HepG2 (cell line): ENCODE results near the gene DNMT3B.

ENCODE experiments used
- AKNA ChIP-seq: sonication (generic); formaldehyde crosslinking; IDR thresholded peaks from 2 replicates; pipeline ENCODE4 v1.4.0; 2020; ENCODE audit warnings: missing genetic modification reagents, borderline replicate concordance
- ATF2 ChIP-seq: sonication (generic); formaldehyde crosslinking; IDR thresholded peaks from 2 replicates; pipeline ENCODE4 v1.4.0; 2020; ENCODE audit warnings: missing genetic modification reagents
- BRF2 ChIP-seq: sonication (generic); formaldehyde crosslinking; IDR thresholded peaks from 2 replicates; pipeline ENCODE4 v1.8.1; 2022; ENCODE audit warnings: mild to moderate bottlenecking, missing genetic modification reagents
- DRAP1 ChIP-seq: IDR thresholded peaks from 2 replicates; pipeline ENCODE4 v1.6.1; 2016; ENCODE audit warnings: missing genetic modification reagents, missing compliant biosample characterization
- E2F1 ChIP-seq: sonication (generic); formaldehyde crosslinking; IDR thresholded peaks from 2 replicates; pipeline ENCODE4 v1.5.0; 2020; ENCODE audit warnings: missing genetic modification reagents
- GATAD2A ChIP-seq: IDR thresholded peaks from 2 replicates; pipeline ENCODE4 v1.6.1; 2016
- HCFC1 ChIP-seq: fragments of 150-350 bp; IDR thresholded peaks from 2 replicates; pipeline ENCODE4 v1.6.1; 2014; ENCODE audit warnings: low read depth, low read length
- KDM1A ChIP-seq: IDR thresholded peaks from 2 replicates; pipeline ENCODE4 v1.6.1; 2016; ENCODE audit warnings: missing compliant biosample characterization
- NFE2L1 ChIP-seq: sonication (generic); formaldehyde crosslinking; IDR thresholded peaks from 2 replicates; pipeline ENCODE4 v1.4.0; 2020; ENCODE audit warnings: missing genetic modification reagents, mild to moderate bottlenecking, borderline replicate concordance
- POLR2A ChIP-seq, 2 experiments: IDR thresholded peaks; 2 replicates each; pipeline ENCODE4 v1.6.1; 2011; ENCODE audit warnings: low read depth in 2 of 2, low read length in 2 of 2, mild to moderate bottlenecking in 1 of 2, moderate library complexity in 1 of 2; ENCODE audit not compliant: insufficient read depth in 1 of 2
- REL ChIP-seq: sonication (generic); formaldehyde crosslinking; conservative IDR thresholded peaks from 2 replicates; pipeline ENCODE4 v1.8.0; 2022; ENCODE audit warnings: mild to moderate bottlenecking, missing genetic modification reagents, moderate library complexity
- ZFP91 ChIP-seq: sonication (generic); formaldehyde crosslinking; IDR thresholded peaks from 2 replicates; pipeline ENCODE4 v1.9.0; 2022; ENCODE audit warnings: missing genetic modification reagents, mild to moderate bottlenecking, borderline replicate concordance
- ZNF747 ChIP-seq: sonication (generic); formaldehyde crosslinking; IDR thresholded peaks from 2 replicates; pipeline ENCODE4 v1.8.1; 2023; ENCODE audit warnings: missing genetic modification reagents, mild to moderate bottlenecking, borderline replicate concordance
- ZNF816 ChIP-seq: sonication (generic); formaldehyde crosslinking; IDR thresholded peaks from 2 replicates; pipeline ENCODE4 v1.8.0; 2022; ENCODE audit warnings: missing genetic modification reagents, mild to moderate bottlenecking, borderline replicate concordance

- TF ChIP-seq ATF2 (CRISPR knock-in tag) (no peak), POLR2A (IDR thresholded peaks at IDR 0.05; ENCODE audit: insufficient read depth in 1 of 2, low read depth in 2 of 2, low read length in 2 of 2) (no peak), ZNF816 (CRISPR knock-in tag) (no peak), KDM1A (CRISPR knock-in tag) (no peak), E2F1 (CRISPR knock-in tag) (no peak), ZFP91 (CRISPR knock-in tag) (no peak), HCFC1 (no peak), AKNA (CRISPR knock-in tag) (no peak), REL (CRISPR knock-in tag) (no peak), BRF2 (no peak), NFE2L1 (no peak), ZNF747 (CRISPR knock-in tag) (no peak), DRAP1 (CRISPR knock-in tag) (no peak), GATAD2A (CRISPR knock-in tag) (no peak)
These were observed 24.6 kb upstream of the DNMT3B start for GRCh38 chr20:32737371-32738223.
